GM21528 (cell line): ENCODE data around the gene NAA35.
"Not testable (repeated sequence)": the region's sequence is repeated elsewhere in the genome, so short reads cannot be mapped to it uniquely, and the experiment has no call there.

Experiments used
- ATAC-seq: cut with Tn5 transposase; IDR thresholded peaks from one replicate; pipeline ENCODE4 v1.9.1; 2021; ENCODE audit warnings: mild to moderate bottlenecking, moderate library complexity; ENCODE audit not compliant: unreplicated experiment, low FRiP score

The NAA35 gene

GRCh38 chr9:86022687-86023266, 81.8 kb downstream of the NAA35 start:
- no peak for ATAC-seq

GRCh38 chr9:86027767-86028166, 86.8 kb downstream of the NAA35 start:
- no peak for ATAC-seq

GRCh38 chr9:86034863-86035734, 94.2 kb downstream of the NAA35 start:
- no peak for ATAC-seq

DNA sequence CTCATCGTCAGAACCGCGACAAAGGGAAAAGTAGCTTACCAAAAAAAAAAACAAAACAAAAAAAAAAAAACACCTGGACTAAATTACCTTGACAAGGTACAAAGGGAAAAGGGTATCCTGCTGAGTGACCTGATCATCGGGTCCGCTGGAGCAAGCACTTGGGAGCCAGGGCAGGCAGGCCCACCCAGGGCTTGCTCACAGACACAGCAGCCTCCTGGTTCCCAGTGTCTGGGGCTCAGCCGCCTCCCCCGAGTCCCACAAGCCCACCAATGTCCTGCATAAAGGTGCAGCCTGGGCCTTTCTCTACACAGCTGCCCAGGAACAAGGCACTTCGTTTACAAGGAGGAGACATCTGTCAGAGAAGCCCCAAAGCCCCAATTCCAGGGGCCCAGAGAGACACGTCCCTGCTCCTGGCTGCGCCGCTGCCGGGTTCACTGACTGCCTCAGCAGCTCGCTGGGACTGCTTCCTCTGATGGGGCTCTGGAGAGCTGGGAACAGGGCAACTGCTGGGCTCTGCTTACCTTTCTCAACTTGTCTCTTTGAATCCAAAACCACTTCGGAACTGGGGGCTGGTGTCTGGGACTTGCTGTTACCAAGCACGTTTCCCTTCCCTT, 95.0 kb downstream of the NAA35 start:
- ATAC-seq, result no peak

DNA sequence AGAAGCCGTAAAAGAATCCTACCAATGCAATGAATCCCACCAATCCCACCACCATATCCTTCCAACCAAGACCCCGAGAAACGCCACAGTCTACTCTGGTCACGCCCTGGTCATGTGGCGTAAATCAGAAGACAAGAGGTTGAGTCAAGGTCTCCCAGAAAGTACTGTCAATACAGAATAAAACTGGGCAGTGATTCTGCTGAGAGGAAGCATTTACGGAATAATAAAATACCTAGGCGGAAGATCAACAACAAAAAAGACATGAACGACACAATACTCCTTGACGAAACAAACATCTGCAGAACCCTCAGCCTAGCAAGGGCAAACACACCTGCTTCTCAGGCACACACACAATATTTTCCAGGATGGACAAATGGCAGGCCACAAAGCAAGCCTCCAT, 95.6 kb downstream of the NAA35 start:
- ATAC-seq, result no peak

DNA sequence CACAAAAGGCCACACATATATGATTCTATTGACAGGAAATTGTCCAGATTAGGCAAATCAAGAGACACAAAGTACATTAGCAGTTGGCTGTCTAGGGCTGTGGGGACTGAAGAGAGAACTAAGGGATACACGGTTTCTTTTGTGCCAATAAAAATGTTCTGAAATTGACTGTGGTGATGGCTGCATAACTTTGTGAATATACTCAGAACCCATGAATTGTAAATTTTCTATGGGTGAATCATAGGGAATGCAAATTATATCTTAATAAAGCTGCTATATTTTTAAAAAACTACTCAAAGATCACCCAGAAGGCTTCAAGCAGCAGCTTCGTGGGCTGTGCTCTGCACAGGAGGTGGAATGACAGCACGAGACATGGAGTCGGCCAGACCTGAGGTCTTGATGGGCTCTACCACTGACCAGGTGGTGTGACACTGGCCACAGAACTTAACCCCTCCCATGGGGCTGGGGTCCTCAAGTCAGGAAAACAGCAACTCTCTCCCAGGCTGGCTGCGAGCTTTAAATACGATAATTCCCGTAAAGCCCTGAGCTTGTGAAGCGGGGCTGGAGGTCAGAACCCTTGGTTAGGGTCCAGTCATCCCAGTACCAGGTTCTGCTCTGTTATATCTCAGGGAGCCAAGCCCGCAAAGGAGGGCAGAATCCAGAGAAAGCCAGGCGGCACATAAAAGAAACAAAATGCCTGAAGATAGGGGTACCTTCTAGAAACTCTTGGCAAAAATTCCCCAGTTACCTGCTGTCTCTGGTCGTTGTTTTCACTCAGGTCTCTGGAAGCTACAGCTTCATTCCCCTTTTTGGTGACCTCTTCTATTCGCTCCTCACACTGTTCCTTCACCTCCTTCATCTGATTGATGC, 99.3 kb downstream of the NAA35 start:
- no peak for ATAC-seq

DNA sequence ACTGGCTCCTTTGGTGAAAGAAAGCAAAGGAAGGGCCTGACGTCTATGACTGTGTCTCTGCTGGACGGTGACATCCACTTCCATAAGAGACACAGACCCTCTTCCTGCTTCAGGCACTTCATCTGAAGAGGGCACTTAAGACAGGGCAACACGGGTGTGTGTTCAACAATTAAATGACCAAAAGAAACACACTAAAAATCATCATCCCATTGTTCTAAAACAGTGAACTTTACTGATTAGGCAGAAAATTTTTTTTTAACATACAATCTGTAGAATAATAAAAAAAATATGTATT, 99.9 kb downstream of the NAA35 start:
- ATAC-seq, result no peak

GRCh38 chr9:86041311-86041741, 100.4 kb downstream of the NAA35 start:
- ATAC-seq, result no peak

- no peak for ATAC-seq
Measured at GRCh38 chr9:86042199-86042978, 101.4 kb downstream of the NAA35 start.

DNA sequence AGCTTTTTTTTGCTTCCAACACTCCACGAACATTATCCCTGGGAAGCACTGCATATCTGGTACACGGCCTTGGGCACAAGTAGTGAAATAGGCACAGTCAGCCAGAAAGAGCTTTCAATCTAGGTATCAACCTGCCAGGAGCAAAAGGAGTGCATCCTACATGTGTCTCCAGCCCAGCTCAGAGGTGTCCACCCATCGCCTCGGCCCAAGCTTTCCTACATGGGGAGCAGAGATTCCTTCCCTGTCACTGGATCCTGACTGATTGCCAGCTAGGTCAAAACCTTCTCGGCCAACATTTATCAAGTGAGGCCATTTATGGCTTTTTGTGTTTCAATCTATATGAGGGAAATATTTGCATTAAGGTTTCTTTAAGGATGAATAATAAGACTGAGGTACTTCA, 102.6 kb downstream of the NAA35 start:
- ATAC-seq, result no peak

DNA sequence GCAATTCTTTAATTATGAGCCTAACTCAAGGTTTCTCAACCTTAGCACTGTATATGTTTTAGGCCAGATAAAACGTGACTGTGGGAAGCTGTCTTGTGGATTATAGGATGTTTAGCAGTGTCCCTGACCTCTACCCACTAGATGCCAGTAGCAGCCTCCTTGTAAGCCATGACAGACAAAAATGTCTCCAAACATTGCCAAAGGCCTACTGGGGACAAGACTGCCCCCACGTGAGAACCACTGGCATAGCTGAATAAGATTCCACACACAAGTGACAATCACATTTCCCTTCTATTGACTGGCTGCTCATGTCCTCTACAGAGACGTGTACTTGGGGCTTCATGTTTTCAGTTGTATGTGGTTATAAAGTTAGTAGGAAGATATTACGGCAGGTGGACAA, 103.1 kb downstream of the NAA35 start:
- no peak for ATAC-seq

GRCh38 chr9:86045654-86046053, 104.7 kb downstream of the NAA35 start:
- ATAC-seq, result no peak

DNA sequence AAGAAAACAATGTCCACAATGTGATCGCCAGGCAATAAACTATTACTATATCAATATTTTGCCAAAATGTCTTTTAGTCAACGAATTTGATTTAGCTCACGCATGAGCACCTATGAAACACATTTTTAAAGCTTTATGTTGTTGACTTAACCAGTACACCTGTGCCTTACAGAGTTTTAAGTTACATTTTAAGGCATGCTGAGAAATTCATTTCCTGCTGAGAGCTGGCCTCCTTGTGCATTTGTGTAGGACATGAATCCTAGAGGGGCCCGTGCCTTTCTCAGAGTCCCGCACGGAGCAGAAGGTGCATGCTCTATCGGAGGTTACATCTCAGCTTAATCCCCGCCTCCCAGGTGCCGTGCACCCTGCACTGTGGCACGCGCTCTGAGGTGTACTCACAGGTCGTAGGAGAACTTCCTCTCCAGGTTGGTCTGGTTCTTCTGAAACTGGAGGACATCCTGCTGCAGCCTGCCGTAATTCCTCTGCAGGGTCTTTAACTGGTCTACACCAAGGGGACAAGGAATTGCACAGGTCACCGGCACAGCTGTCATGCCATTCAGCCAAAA, 105.2 kb downstream of the NAA35 start:
- no peak for ATAC-seq

- ATAC-seq, result no peak
Measured at GRCh38 chr9:86046930-86047341, 106.0 kb downstream of the NAA35 start.

DNA sequence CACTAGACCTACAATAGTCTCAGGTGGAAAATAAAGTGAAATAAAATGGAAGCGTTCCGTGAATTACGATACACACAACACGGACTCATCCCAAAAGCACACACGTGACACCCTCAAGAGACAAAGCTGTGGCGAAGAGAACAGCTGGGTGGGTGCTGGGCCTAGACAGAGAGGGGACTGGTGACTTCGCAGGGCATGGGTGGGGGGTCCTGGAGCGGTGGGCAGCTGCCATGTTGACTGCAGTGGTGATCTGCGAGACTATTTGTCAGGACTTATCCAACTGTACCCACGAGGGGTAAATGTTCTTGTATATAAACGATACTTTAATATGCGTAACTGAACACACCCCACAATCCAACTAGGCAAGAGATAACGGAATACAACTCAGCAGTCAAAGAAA, 106.4 kb downstream of the NAA35 start:
- ATAC-seq, result no peak

DNA sequence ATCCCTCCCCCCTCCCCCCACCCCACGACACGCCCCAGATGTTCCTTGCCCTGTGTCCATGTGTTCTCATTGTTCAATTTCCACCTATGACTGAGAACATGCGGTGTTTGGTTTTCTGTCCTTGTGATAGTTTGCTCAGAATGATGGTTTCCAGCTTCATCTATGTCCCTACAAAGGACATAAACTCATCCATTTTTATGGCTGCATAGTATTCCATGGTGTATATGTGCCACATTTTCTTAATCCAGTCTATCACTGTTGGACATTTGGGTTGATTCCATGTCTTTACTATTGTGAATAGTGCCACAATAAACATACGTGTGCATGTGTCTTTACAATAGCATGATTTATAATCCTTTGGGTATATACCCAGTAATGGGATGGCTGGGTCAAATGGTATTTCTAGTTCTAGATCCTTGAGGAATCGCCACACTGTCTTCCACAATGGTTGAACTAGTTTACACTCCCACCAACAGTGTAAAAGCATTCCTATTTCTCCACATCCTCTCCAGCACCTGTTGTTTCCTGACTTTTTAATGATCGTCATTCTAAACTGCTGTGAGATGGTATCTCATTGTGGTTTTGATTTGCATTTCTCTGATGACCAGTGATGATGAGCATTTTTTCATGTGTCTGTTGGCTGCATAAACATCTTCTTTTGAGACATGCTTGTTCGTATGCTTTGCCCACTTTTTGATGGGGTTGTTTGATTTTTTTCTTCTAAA, 107.2 kb downstream of the NAA35 start:
- not testable (repeated sequence) for ATAC-seq

GRCh38 chr9:86052556-86053468, 111.9 kb downstream of the NAA35 start:
- no peak for ATAC-seq

- ATAC-seq, result no peak
Measured at GRCh38 chr9:86054695-86055094, 113.7 kb downstream of the NAA35 start.
